ENCODE measurements around the gene ECPAS.

GRCh38 chr9:111411266-111411665 is 72.9 kb downstream of the ECPAS start:
- TF ChIP-seq REST (IDR thresholded peaks at IDR 0.05; ENCODE audit: low read depth) (no peak), EZH2 (IDR thresholded peaks at IDR 0.05) (no peak), ZBTB33 (IDR thresholded peaks at IDR 0.05; ENCODE audit: extremely low read depth, insufficient replicate concordance, low read length) (no peak), POLR2A (IDR thresholded peaks at IDR 0.05; ENCODE audit: borderline replicate concordance, extremely low read depth, insufficient read depth, insufficient read length) (no peak), SP1 (IDR thresholded peaks at IDR 0.05; ENCODE audit: low read depth) (no peak), TCF7L2 (IDR thresholded peaks at IDR 0.05; ENCODE audit: borderline replicate concordance, extremely low read depth, insufficient read depth, insufficient read length) (no peak)
- TF ChIP-seq, protein P1, sequence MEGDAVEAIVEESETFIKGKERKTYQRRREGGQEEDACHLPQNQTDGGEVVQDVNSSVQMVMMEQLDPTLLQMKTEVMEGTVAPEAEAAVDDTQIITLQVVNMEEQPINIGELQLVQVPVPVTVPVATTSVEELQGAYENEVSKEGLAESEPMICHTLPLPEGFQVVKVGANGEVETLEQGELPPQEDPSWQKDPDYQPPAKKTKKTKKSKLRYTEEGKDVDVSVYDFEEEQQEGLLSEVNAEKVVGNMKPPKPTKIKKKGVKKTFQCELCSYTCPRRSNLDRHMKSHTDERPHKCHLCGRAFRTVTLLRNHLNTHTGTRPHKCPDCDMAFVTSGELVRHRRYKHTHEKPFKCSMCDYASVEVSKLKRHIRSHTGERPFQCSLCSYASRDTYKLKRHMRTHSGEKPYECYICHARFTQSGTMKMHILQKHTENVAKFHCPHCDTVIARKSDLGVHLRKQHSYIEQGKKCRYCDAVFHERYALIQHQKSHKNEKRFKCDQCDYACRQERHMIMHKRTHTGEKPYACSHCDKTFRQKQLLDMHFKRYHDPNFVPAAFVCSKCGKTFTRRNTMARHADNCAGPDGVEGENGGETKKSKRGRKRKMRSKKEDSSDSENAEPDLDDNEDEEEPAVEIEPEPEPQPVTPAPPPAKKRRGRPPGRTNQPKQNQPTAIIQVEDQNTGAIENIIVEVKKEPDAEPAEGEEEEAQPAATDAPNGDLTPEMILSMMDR (IDR thresholded peaks at IDR 0.05 in 2 of 3, conservative IDR thresholded peaks at IDR 0.05 in 1 of 3; ENCODE audit: borderline replicate concordance in 1 of 3, insufficient read depth in 1 of 3, low read depth in 2 of 3, low read length in 2 of 3) = no peak
- TF ChIP-seq, protein P2, sequence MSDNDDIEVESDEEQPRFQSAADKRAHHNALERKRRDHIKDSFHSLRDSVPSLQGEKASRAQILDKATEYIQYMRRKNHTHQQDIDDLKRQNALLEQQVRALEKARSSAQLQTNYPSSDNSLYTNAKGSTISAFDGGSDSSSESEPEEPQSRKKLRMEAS (IDR thresholded peaks at IDR 0.05) = no peak

Measured in HCT116 (cell line).